Measurements from ENCODE around the gene PCP4.
"Not testable (repeated sequence)": the region's sequence is repeated elsewhere in the genome, so short reads cannot be mapped to it uniquely, and the experiment has no call there.

PCP4 gene

GRCh38 chr21:39882839-39883195, 15.6 kb downstream of the PCP4 start:
- Histone ChIP-seq H3K4me3 (ENCODE audit: low read depth, low read length) (no peak overlapping the region), H3K9me3 (ENCODE audit: control insufficient read depth, low read length) (no peaks in the 10 kb centered on the region), H3K27me3 (ENCODE audit: control insufficient read depth, insufficient read depth, low read length) (no peaks in the 10 kb centered on the region), H3K9ac (no peak overlapping the region), H3K36me3 (ENCODE audit: control insufficient read depth, insufficient read depth, low read length) (no peaks in the 10 kb centered on the region), H3K4me2 (ENCODE audit: low read length) (no peak overlapping the region), H2AFZ (no peak overlapping the region), H3K4me1 (no peaks in the 10 kb centered on the region), H3K27ac (no peak overlapping the region), H3K79me2 (no peaks in the 10 kb centered on the region)
- TF ChIP-seq CTCF (IDR thresholded peaks at IDR 0.05) = no peak

DNA sequence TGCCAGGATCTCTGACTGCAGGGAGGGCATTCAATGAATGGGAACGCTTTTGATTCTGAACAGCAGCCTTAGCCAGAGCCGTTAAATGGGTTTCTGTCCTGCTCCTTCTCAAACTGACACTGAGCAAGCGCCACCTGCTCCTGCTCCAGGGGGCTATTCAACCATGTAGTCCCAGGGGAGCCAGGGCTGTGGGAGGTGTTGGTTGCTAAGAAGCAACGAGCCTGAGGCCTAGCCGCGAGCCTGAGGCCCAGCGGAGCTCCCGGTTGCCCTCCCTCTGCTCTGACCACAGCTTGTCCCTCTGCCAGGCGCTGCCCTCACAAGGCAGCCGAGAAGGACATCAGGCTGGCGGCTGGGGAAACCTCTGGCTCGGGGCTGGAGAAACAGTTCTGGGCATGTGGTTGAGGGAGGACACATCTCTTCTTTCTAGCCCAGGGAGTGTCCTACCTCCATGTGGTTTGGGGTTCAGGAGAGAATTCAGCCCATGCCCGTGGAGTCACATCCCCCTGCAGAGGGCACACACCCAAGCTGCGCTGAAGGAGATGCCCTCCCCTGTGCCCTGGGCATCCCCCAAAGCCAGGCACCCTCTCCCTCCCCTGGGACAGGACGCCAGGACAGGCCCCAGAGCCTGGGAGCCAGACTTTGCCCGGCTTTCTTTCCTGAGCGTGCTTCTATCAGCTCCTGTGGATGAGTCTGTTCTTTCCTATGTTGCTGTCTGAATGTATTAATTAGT, 18.0 kb downstream of the PCP4 start:
- no peaks in the 10 kb centered on the region for H3K9me3 ChIP-seq (ENCODE audit: control insufficient read depth, low read length)
- H3K27ac ChIP-seq = no peak overlapping the region
- no peaks in the 10 kb centered on the region for H3K79me2 ChIP-seq
- H3K4me3 ChIP-seq (ENCODE audit: low read depth, low read length) = no peak overlapping the region
- no peaks in the 10 kb centered on the region for H3K36me3 ChIP-seq (ENCODE audit: control insufficient read depth, insufficient read depth, low read length)
- H2AFZ ChIP-seq = no peak overlapping the region
- TF ChIP-seq CTCF (IDR thresholded peaks at IDR 0.05) = no peak
- H3K4me1 ChIP-seq = no peaks in the 10 kb centered on the region
- no peaks in the 10 kb centered on the region for H3K27me3 ChIP-seq (ENCODE audit: control insufficient read depth, insufficient read depth, low read length)
- no peak overlapping the region for H3K9ac ChIP-seq
- H3K4me2 ChIP-seq (ENCODE audit: low read length) = no peak overlapping the region

GRCh38 chr21:39888848-39889247, 21.6 kb downstream of the PCP4 start:
- Histone ChIP-seq H2AFZ (no peak overlapping the region), H3K79me2 (no peaks in the 10 kb centered on the region), H3K36me3 (ENCODE audit: control insufficient read depth, insufficient read depth, low read length) (no peaks in the 10 kb centered on the region), H3K9me3 (ENCODE audit: control insufficient read depth, low read length) (no peaks in the 10 kb centered on the region), H3K4me2 (ENCODE audit: low read length) (no peak overlapping the region), H3K9ac (no peak overlapping the region), H3K27ac (no peak overlapping the region), H3K4me1 (no peaks in the 10 kb centered on the region), H3K27me3 (ENCODE audit: control insufficient read depth, insufficient read depth, low read length) (no peaks in the 10 kb centered on the region), H3K4me3 (ENCODE audit: low read depth, low read length) (no peak overlapping the region)
- TF ChIP-seq CTCF (IDR thresholded peaks at IDR 0.05) = no peak

GRCh38 chr21:39891111-39891510, 23.9 kb downstream of the PCP4 start:
- no peak for TF ChIP-seq CTCF (IDR thresholded peaks at IDR 0.05)
- peaks cover 3% of the 10 kb centered on the region for H3K27me3 ChIP-seq (ENCODE audit: control insufficient read depth, insufficient read depth, low read length)
- no peak overlapping the region for H3K9ac ChIP-seq
- no peaks in the 10 kb centered on the region for H3K4me1 ChIP-seq
- H3K4me2 ChIP-seq (ENCODE audit: low read length) = no peak overlapping the region
- H3K9me3 ChIP-seq (ENCODE audit: control insufficient read depth, low read length) = no peaks in the 10 kb centered on the region
- H3K36me3 ChIP-seq (ENCODE audit: control insufficient read depth, insufficient read depth, low read length) = no peaks in the 10 kb centered on the region
- no peak overlapping the region for H3K27ac ChIP-seq
- no peak overlapping the region for H3K4me3 ChIP-seq (ENCODE audit: low read depth, low read length)
- no peak overlapping the region for H2AFZ ChIP-seq
- H3K79me2 ChIP-seq = no peaks in the 10 kb centered on the region

- not testable (repeated sequence) for H3K79me2 ChIP-seq; H3K9me3 ChIP-seq (ENCODE audit: control insufficient read depth, low read length); H3K27ac ChIP-seq; H3K4me2 ChIP-seq (ENCODE audit: low read length); H3K9ac ChIP-seq; H3K4me1 ChIP-seq; H3K27me3 ChIP-seq (ENCODE audit: control insufficient read depth, insufficient read depth, low read length); H3K4me3 ChIP-seq (ENCODE audit: low read depth, low read length); H2AFZ ChIP-seq; H3K36me3 ChIP-seq (ENCODE audit: control insufficient read depth, insufficient read depth, low read length)
Measured at GRCh38 chr21:39891863-39892262, 24.6 kb downstream of the PCP4 start.
